GM06990 (cell line): Measurements from ENCODE around the gene UBE3C.

Experiments
- DNase-seq: peaks from one replicate; pipeline ENCODE4 v3.0.0-alpha.2; 2011; ENCODE audit not compliant: insufficient read length; ENCODE audit errors: extremely low read depth
- H3K27me3 ChIP-seq: replicated peaks from 2 replicates; pipeline ENCODE4 v1.6.0; 2011; ENCODE audit warnings: low read length; ENCODE audit not compliant: control insufficient read depth, insufficient read depth
- H3K36me3 ChIP-seq: 2 replicates; pipeline ENCODE4 v1.5.1; 2011; ENCODE audit warnings: low read length; ENCODE audit not compliant: control insufficient read depth, insufficient read depth
- H3K4me3 ChIP-seq: replicated peaks from 2 replicates; pipeline ENCODE4 v1.5.1; 2011; ENCODE audit warnings: low read depth, mild to moderate bottlenecking, control low read depth, low read length
- CTCF ChIP-seq: IDR thresholded peaks from 2 replicates; pipeline ENCODE4 v1.5.1; 2011; ENCODE audit warnings: low read length, control low read depth, mild to moderate bottlenecking, inconsistent platforms; ENCODE audit not compliant: insufficient read depth, poor library complexity, severe bottlenecking

UBE3C gene

GRCh38 chr7:157239571-157240270, 101.0 kb downstream of the UBE3C start:
- no peak overlapping the region for H3K4me3 ChIP-seq
- no peak for DNase-seq
- H3K36me3 ChIP-seq = peaks cover 7% of the 10 kb centered on the region
- H3K27me3 ChIP-seq = no peaks in the 10 kb centered on the region
- TF ChIP-seq CTCF = no peak

DNA sequence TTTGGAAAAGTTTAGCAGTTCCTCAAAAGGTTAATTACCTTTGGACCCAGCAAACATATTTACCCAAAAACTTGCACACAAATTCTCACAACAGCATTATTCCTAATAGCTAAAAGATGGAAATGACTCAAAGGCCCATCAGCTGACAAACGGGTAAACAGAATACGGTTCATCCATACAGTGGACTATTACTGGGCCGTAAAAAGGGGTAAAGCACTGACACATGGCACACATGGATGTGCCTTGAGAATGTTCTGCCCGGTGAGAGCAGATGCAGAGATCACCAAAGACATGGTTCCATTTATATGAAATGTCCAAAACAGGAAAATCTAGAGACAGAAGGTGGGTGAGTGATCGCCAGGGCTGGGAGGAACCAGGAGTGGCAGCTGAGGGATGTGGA, 102.9 kb downstream of the UBE3C start:
- peaks cover 7% of the 10 kb centered on the region for H3K36me3 ChIP-seq
- no peak overlapping the region for H3K4me3 ChIP-seq
- DNase-seq = no peak
- H3K27me3 ChIP-seq = no peaks in the 10 kb centered on the region
- TF ChIP-seq CTCF = no peak

GRCh38 chr7:157244516-157245294, 106.0 kb downstream of the UBE3C start:
- no peak for DNase-seq
- Histone ChIP-seq H3K27me3 (no peaks in the 10 kb centered on the region), H3K36me3 (peaks cover 8% of the 10 kb centered on the region), H3K4me3 (no peak overlapping the region)
- TF ChIP-seq CTCF = no peak

- TF ChIP-seq CTCF = no peak
- no peaks in the 10 kb centered on the region for H3K27me3 ChIP-seq
- peaks cover 7% of the 10 kb centered on the region for H3K36me3 ChIP-seq
- no peak overlapping the region for H3K4me3 ChIP-seq
- no peak for DNase-seq
These were observed 107.3 kb downstream of the UBE3C start for GRCh38 chr7:157246052-157246451.

DNA sequence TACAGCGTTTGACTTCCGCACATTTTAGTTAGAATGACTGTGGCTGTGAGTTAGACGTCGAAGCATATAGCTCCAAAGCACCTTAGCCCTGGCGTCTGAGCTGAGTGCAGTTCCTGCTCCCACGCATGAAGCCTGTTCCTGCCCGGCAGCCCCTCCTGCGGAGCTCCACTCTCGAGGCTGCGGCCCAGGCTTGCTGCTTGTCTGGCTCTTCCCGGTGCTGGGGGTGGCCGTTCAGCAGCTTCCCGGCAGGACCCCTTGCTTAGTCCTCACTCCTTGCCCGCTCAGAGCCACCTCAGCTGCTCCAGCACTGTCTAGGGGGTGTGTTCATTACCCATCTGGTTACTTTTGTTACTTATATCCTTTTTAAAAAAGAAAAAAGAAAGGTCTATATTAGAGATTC, 109.9 kb downstream of the UBE3C start:
- DNase-seq = no peak
- H3K27me3 ChIP-seq = no peaks in the 10 kb centered on the region
- no peak for TF ChIP-seq CTCF
- no peak overlapping the region for H3K4me3 ChIP-seq
- peaks cover 9% of the 10 kb centered on the region for H3K36me3 ChIP-seq
